Mucosa of descending colon (tissue), 3 donors: ENCODE measurements around the gene LRRTM1. TPM values are rescaled to one million over a fixed set of nuclear protein-coding genes. Genes with fewer than 3 reads are reported as not detected.

Experiments used
- ATAC-seq: fragments of 200-7000 bp; cut with Tn5 transposase; one replicate; pipeline ENCODE4 v1.9.1; 2020; ENCODE audit warnings: mild to moderate bottlenecking, moderate library complexity
- DNase-seq, 3 donors: peaks; one replicate each; pipeline ENCODE4 v3.0.0-alpha.2; 2020
- H3K36me3 ChIP-seq: fragments of 200-600 bp; one replicate; pipeline ENCODE4 v1.8.0; 2021; ENCODE audit warnings: low read depth, mild to moderate bottlenecking
- H3K4me1 ChIP-seq: fragments of 200-600 bp; one replicate; pipeline ENCODE4 v1.8.0; 2021; ENCODE audit warnings: low read depth, mild to moderate bottlenecking
- H3K4me3 ChIP-seq: fragments of 200-600 bp; one replicate; pipeline ENCODE4 v1.8.0; 2021; ENCODE audit warnings: mild to moderate bottlenecking
- H3K9me3 ChIP-seq: fragments of 200-600 bp; one replicate; pipeline ENCODE4 v1.8.0; 2021; ENCODE audit warnings: mild to moderate bottlenecking
- intact Hi-C, 2 donors: fragments of 100-400 bp; cut with DNase I in 1 of 2; cut with micrococcal nuclease in 1 of 2; formaldehyde crosslinking; loops; one replicate each; pipeline versions ENCODE4 v1.11.0 to v1.11.1; 2022; cut with DNase I, micrococcal nuclease
- total RNA-seq, 3 donors: library from RNA; stranded (reverse); fragmentation: NEBNext Ultra II Directional in 2 of 3; extraction: Animal tissue kit (Norgen Biotek cat#: 25700) in 2 of 3; gene quantifications; one replicate each; pipeline versions ENCODE4 v1.2.1 to v1.2.4, GENCODE V29; 2021 to 2023
- TF ChIP-seq, protein P1 (sequence below): fragments of 200-600 bp; IDR thresholded peaks from one replicate; pipeline ENCODE4 v1.8.0; 2022; ENCODE audit warnings: antibody characterized with exemption, mild to moderate bottlenecking
- donor health status: DM: no; HTN: no; CAD: no; lungs with moderate emphysema.
- donor health status: DM: no; HTN: no; CAD: no.
- donor health status: DM: no; HTN: yes; CAD: no.

LRRTM1 gene
- total RNA-seq, 3 donors from 2014 or later, result 0.12 to 2.2 (median 0.17) TPM

DNA sequence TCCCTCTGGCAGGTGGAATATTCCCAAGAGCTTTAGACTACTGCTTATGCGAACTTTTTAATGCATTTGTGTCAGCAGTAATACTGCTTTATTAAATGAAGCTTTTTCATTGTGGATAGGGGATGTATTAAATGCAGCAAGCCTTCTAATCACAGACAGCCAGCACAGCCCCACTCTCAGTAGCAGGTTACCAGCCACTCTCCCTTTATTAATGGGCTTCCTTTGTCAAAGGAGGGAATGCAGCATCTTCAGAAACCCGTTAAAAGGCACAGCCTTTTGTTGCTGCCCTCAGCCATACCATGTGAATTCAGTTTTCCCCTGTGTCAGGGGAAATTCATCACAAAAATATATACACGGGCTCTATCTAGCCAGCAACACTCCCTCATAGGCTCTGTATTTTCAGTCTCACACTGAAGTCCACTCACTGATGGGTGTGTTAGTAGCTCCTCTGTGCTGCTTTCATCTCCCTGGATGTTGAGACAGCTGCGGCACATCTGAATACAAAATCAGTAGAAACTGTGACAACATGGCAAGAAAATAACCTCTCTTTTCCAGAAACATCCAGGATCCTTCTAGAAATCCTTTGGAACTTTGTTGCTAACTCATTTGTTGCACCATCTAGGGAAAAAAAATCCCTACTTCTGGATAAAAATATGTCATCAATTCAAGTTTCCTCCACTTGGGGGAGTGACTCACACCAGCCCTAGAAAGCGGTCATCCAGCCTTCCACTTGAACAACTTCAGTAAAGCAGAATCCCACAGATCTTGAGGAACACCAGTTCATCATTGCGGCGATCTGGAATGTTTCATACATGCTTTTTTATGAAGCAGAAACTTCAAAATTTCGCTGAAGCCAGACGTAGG is 48.4 kb downstream of the LRRTM1 start:
- Histone ChIP-seq H3K4me3 (no peak overlapping the region), H3K4me1 (no peaks in the 10 kb centered on the region), H3K36me3 (no peaks in the 10 kb centered on the region), H3K9me3 (no peaks in the 10 kb centered on the region)
- ATAC-seq (no peak), DNase-seq (no peak)
- intact Hi-C loops, result no loop called here
- TF ChIP-seq, protein P1, sequence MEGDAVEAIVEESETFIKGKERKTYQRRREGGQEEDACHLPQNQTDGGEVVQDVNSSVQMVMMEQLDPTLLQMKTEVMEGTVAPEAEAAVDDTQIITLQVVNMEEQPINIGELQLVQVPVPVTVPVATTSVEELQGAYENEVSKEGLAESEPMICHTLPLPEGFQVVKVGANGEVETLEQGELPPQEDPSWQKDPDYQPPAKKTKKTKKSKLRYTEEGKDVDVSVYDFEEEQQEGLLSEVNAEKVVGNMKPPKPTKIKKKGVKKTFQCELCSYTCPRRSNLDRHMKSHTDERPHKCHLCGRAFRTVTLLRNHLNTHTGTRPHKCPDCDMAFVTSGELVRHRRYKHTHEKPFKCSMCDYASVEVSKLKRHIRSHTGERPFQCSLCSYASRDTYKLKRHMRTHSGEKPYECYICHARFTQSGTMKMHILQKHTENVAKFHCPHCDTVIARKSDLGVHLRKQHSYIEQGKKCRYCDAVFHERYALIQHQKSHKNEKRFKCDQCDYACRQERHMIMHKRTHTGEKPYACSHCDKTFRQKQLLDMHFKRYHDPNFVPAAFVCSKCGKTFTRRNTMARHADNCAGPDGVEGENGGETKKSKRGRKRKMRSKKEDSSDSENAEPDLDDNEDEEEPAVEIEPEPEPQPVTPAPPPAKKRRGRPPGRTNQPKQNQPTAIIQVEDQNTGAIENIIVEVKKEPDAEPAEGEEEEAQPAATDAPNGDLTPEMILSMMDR, result no peak

DNA sequence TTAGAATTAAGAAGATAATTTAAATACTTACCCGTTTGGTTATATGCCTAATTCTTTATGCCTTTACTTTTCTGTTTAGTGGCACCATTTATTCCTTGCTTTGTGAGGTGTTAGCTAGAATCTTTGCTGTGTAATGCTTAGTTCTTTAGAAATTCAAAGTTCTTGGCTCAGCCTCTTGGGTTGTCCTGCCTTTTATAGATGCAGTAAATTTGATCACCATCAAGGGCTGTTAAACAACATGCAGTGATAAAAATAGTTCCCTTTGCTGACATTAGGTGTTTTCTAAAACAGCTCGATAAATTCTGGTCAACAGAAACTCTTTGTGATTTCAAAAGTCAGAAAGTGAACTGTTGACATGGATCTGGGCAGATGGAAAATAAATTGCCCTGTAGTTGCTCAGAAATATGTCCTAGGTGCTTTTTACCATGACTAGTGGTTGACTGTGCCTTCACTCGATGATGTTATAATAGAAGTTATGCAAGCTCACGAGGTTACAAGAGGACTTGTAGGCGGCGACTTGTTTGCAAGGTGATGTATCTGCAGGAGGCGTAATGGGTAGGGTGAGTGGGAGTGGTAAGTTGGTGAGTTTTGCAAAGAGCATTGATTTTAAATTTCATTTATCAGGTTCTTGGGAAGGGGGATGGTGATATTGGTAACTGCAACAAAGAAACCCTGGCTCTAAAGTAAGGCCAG is 52.1 kb downstream of the LRRTM1 start:
- Histone ChIP-seq H3K4me1 (no peaks in the 10 kb centered on the region), H3K9me3 (no peaks in the 10 kb centered on the region), H3K4me3 (no peak overlapping the region), H3K36me3 (no peaks in the 10 kb centered on the region)
- TF ChIP-seq, protein P1, result no peak
- intact Hi-C loops, result no loop called here
- DNase-seq (peak in 1 of 3 donors; percentile 13), ATAC-seq (peak; percentile 73)
